ENCODE data around the gene HDAC2. TPM values are rescaled to one million over a fixed set of nuclear protein-coding genes. Genes with fewer than 3 reads are reported as not detected.

The HDAC2 gene
- total RNA-seq, 1 experiment from 2014 or later, result 321 TPM

DNA sequence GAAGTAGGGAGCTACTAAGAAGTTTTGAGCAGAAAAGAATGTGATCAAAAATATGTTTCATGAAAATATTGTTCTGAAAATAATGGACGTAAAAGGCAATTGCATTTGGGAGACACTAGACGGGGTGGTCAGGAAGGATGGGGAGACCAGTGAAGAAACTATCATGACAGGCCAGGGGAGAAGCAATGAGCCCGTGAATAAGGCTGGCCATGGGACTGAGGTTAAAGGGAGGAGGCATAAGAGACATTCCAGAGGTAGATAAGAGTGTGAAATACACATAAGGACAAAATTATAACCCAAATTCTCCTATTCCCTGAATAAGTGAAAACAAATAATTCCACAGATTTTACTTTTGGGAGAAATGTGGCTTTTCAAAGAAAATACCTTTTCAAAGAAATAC lies 62.1 kb downstream of the HDAC2 start (continued):
- no peak for TF ChIP-seq AR (CRISPR knock-in tag; IDR thresholded peaks at IDR 0.05)
- TF ChIP-seq, protein P1, sequence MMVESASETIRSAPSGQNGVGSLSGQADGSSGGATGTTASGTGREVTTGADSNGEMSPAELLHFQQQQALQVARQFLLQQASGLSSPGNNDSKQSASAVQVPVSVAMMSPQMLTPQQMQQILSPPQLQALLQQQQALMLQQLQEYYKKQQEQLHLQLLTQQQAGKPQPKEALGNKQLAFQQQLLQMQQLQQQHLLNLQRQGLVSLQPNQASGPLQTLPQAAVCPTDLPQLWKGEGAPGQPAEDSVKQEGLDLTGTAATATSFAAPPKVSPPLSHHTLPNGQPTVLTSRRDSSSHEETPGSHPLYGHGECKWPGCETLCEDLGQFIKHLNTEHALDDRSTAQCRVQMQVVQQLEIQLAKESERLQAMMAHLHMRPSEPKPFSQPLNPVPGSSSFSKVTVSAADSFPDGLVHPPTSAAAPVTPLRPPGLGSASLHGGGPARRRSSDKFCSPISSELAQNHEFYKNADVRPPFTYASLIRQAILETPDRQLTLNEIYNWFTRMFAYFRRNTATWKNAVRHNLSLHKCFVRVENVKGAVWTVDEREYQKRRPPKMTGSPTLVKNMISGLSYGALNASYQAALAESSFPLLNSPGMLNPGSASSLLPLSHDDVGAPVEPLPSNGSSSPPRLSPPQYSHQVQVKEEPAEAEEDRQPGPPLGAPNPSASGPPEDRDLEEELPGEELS (CRISPR knock-in tag; IDR thresholded peaks at IDR 0.05), result no peak
- TF ChIP-seq PRRX2 (CRISPR knock-in tag; IDR thresholded peaks at IDR 0.05), result no peak
- TF ChIP-seq FOXP1 (CRISPR knock-in tag; IDR thresholded peaks at IDR 0.05; ENCODE audit: borderline replicate concordance), result no peak
- no peak for TF ChIP-seq OVOL2 (CRISPR knock-in tag; IDR thresholded peaks at IDR 0.05; ENCODE audit: borderline replicate concordance)
- no peak for TF ChIP-seq ARID4B (CRISPR knock-in tag; IDR thresholded peaks at IDR 0.05; ENCODE audit: borderline replicate concordance)
- TF ChIP-seq SMAD3 (CRISPR knock-in tag; IDR thresholded peaks at IDR 0.05; ENCODE audit: borderline replicate concordance), result no peak
- no peak for TF ChIP-seq RELA (CRISPR knock-in tag; IDR thresholded peaks at IDR 0.05; ENCODE audit: borderline replicate concordance)
- TF ChIP-seq, protein P2, sequence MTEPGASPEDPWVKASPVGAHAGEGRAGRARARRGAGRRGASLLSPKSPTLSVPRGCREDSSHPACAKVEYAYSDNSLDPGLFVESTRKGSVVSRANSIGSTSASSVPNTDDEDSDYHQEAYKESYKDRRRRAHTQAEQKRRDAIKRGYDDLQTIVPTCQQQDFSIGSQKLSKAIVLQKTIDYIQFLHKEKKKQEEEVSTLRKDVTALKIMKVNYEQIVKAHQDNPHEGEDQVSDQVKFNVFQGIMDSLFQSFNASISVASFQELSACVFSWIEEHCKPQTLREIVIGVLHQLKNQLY (CRISPR knock-in tag; IDR thresholded peaks at IDR 0.05), result no peak
- no peak for TF ChIP-seq TEAD1 (CRISPR knock-in tag; IDR thresholded peaks at IDR 0.05)
- no peak for TF ChIP-seq SMAD4 (CRISPR knock-in tag; IDR thresholded peaks at IDR 0.05)

DNA sequence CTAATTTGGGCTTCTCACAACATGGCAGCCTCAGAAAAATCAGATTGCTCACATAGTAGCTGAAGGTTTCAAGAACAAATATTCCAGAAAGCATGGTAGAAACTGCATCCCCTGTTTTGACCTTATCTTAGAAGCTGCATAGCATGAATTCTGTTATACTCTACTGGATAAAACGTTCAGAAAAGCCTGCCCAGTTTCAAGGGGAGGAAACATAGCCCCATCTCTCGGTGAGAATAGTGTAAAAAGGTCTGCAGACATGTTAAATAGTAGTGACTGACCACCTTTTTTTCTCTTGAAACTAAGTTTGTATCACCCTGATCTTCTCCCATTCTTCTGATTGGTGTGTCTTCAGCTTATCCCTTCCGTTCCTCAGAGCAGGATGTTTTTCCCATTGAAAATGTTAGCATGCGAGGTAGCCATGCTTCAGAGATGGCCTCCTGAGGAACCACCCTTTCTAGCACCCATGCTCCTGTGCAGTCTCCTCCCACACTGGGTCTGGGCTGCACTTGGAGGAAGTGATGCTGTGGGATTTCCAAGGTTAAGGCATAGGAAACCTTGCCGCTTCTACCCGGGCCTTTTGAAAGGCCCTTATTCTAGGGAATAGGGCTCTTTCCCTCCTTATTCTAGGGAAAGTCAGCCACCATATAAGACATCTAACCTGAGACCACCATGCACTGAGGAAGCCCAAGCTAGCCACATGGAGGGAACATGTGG lies 63.7 kb downstream of the HDAC2 start:
- H3K4me1 Mint-ChIP-seq, result peaks cover 7% of the 10 kb centered on the region; the same call in 1 of the 2 replicates
- H3K36me3 Mint-ChIP-seq, result no peaks in the 10 kb centered on the region
- H3K27me3 Mint-ChIP-seq (ENCODE audit: low read depth), result peaks cover 3% of the 10 kb centered on the region; the same call in 1 of the 2 replicates
- DNase-seq (ENCODE audit: low spot score) (no peak), ATAC-seq (no peak)
- no peak overlapping the region for H3K4me3 Mint-ChIP-seq
- no peaks in the 10 kb centered on the region for H3K9me3 Mint-ChIP-seq
- CTCF ChIA-PET, result interaction anchor here (1.7 kb wide), 1 partner anchor 48 kb away, joined by 6 read pairs; no protein-coding TSS in a partner anchor
- POLR2A ChIA-PET, result no interaction called here
- no peak overlapping the region for H3K27ac Mint-ChIP-seq
- TF ChIP-seq GRHL2 (CRISPR knock-in tag; IDR thresholded peaks at IDR 0.05; ENCODE audit: insufficient replicate concordance, severe bottlenecking) (no peak), PREB (CRISPR knock-in tag; IDR thresholded peaks at IDR 0.05; ENCODE audit: borderline replicate concordance) (no peak), CBFB (CRISPR knock-in tag; IDR thresholded peaks at IDR 0.05; ENCODE audit: low read depth) (no peak), ZNF281 (CRISPR knock-in tag; IDR thresholded peaks at IDR 0.05) (no peak), ZNF671 (CRISPR knock-in tag; IDR thresholded peaks at IDR 0.05) (no peak), EMX1 (CRISPR knock-in tag; IDR thresholded peaks at IDR 0.05) (no peak), JAZF1 (CRISPR knock-in tag; IDR thresholded peaks at IDR 0.05) (no peak), SOX15 (CRISPR knock-in tag; IDR thresholded peaks at IDR 0.05) (no peak)
- TF ChIP-seq, protein P1 (CRISPR knock-in tag; IDR thresholded peaks at IDR 0.05), result no peak

All from WTC11 (cell line).